ENCODE measurements around the gene FERMT1.
"Not testable (repeated sequence)": the region's sequence is repeated elsewhere in the genome, so short reads cannot be mapped to it uniquely, and the experiment has no call there.

The FERMT1 gene

DNA sequence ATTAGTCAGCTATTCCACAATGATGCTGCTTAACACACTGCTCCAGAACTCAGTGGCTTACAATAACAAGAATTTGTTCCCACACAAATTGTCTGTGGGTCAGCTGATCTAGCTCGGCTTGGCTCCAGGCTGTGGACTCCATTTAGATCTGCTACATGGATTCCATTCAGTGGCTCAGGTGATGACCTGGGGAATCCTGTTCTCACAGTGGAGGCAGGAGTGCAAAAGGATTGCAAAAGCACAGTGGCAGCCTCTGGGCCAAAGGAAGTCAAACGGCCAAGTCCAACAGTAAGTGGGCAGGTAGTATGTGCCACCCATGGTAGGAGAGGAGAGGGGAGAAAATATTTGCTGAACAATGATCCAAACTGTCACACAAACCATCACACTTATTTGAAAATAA, 53.2 kb downstream of the FERMT1 start:
- no peak for DNase-seq (ENCODE audit: low read depth in 2 of 2)

DNA sequence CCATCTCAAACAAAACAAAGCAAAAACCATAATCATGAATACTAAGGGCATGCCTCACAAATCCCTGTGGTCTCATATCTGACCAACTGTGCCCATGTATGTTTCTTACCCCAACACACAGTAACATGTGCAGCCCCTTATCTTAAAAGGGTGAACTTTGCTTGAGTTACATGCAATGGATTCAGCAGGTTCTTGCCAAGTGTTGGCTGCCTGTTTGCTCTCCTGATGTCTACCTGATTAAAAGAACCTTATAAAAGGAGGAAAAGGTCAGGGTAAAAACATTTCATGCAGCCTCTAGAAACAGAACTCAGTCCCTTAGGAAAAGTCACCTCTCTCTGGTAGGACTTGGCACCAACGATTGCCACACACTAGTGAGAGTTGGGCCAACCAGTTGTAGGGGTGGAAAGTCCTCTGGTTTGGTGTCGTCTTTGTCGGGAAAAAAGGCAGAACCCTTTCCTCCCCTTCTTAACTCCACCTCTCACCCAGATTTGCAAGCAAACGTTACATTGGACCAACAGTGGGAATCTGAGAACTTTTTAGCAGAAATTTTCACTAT, 55.0 kb downstream of the FERMT1 start:
- no peak for DNase-seq (ENCODE audit: low read depth in 2 of 2)

DNA sequence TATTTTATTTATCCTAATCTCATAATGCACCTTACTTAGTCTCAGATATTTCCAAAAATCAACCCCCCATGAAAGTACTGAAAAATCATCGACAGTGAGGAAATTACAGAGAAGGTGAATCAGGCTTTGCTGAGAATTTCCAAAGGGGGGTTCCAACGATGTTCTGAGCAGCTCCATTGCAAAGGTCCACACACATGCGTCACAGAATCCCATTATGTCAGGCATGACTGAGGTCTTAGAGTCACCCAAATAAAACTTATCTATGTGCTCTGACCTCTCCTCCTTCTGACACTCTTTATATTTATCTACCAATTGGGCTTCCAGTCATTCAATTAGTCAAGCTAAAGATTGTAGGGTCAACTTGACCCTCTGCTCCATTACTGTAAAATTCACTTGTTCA, 56.2 kb downstream of the FERMT1 start:
- no peak for DNase-seq (ENCODE audit: low read depth in 2 of 2)

DNA sequence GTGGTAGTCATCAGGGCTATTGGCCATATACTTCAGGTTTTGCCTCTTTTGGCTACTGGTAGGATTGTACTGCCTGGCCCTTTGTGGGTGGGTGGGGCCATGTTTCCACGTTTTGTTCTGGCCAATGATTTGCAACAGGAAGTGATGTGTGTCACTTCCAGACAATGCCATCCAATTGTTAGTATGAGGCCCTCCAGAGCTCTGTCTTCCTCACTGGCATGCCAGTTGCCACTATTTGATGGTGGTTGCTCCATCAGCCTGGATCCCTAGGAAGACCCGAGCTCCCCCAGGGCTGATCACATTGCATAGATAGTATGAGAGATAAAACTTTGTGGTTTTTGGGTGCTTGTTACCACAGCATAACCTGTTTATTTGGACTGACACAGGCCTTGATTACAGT, 61.3 kb downstream of the FERMT1 start:
- no peak for DNase-seq (ENCODE audit: low read depth in 2 of 2)

DNA sequence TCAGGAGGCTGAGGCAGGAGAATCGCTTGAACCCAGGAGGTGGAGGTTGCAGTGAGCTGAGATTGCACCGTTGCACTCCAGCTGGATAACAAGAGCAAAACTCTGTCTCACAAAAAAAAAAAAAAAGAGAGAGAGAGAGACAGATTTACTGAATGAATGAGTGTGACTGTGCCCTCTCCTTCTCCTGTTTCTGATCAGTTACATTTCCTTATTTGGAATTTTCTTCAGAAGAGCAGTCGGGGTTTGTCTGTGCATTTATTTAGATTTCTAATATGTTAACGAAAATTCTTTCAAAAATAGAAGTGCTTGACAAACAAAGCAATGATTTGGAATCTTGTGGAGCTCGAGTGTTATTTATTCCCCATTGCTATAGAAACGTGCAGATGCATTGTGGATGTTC, 62.6 kb downstream of the FERMT1 start:
- DNase-seq (ENCODE audit: low read depth in 2 of 2) = no peak

DNA sequence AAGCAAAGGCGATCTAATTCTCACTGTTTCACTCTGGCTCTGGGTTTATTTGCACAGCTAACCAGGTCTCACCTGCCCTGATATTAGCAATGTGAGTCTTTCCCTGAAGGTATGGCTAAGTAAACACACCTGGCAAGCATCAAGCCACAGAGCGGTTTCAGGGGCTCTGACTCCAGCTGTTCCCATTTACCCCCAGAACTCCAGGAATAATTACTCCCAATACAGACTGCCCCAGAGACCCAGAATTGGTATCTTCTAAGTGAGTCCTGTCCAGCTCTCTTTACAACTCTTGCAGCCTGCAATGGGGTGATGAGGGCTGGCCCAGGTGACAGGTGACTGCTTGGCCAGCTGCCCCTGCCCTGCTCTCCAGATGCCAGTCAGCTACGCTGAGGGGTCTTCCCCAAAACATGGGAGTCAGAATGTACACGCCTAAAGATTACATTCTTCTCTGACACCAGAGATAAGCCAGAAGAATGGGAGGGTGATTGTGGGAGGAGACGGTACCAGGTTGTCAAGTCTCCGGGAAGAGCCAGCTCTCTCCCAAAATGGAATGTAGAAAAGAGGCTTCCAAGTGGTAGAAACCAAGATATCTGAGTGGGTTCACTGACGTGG, 64.0 kb downstream of the FERMT1 start:
- no peak for DNase-seq (ENCODE audit: low read depth in 2 of 2)

DNA sequence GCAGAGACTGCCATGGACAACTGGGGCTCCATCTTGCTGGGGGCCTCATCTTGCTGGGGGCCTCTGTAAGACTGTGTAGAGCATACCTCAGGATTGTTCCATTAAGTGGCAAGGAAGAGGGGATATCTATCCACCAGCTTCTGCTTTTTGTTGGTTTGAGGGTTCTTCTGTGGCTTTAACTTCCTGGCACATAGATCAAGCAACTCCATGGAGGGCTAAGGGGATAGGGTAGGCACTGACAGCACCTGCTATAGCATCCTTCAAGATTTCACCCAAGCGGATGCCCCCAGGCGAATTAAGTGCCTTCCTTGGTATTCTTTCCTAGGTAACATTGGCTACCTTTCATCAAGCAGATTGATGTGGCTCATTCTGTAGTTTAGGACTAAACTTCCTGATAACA, 65.1 kb downstream of the FERMT1 start:
- no peak for DNase-seq (ENCODE audit: low read depth in 2 of 2)

DNA sequence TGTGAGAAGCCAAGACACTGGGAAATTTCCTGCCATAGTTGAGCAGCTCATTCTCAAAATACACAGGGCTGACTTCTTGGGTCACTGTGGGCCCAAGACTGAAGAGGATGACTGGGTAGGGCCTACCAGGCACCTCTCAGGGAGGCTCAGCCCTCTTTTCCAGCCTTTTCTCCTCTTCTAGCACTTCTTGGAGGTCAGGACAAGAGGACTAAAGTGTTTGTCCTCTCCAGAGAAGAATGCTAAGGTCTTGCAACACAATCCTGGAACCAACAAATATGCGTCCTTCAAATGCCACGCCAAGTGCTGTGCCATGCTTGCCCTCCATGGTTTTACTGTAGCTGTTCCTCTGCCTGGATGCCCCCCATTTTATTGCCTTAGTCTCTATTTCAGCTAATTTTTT, 65.7 kb downstream of the FERMT1 start:
- DNase-seq (ENCODE audit: low read depth in 2 of 2) = no peak

DNA sequence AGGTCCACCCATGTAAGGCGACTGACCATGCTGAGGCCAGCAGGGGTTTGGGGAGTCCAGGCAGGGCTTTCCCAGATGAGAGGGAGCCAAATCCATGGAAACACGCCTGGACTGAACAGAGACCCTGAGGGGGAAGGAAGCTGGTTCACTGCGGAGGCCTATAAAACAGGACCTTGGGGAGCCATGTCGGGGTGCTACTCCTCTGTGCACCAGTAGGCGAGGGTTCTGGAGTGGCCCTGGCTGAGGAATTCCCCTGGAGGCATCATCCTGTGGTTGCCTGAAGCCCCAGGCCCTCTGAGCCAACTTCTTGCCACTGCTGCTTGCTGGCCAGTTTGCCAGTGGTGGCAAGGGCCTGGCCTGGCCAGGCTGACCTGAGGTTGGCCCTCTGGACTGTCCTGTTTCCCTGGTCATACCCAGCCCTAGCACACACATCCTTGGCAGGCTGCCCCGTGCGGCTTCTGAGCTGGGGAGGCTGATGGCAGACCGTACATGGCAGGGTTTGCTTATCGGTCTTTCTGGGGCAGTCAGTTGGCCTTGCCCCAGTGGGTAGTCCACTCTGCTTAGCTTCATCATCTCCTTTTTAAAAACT, 66.8 kb downstream of the FERMT1 start:
- no peak for DNase-seq (ENCODE audit: low read depth in 2 of 2)

DNA sequence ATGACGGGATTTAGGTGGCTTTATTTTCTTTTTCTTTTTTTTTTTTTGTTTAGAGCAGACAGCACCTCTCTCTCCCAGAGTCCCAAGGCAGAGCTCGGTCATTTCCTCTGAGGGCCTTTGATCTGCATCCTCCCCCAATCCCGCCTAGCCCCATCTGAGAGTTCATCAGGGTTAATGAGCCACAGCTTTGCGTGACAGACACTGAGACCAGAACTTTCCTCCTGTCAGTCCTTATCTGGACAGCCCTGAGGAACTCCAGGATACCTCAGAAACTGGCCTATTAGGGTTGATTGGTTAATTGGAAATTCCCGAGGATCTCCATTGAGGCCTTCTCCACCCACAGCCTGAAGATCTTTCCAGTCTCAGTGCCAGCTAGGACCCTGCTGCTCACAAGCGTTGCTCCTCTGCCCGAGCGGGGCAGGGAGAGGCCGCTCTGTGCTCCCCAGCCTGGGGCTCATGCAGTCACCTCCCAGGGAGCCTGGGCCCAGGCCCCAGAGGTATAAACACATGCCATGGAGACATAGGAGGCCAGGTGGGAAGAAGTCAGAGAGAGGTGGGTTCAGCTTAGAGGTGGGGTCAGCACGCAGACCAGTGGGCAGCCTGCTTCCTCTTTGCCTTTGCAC, 67.6 kb downstream of the FERMT1 start:
- DNase-seq (ENCODE audit: low read depth in 2 of 2) = no peak

DNA sequence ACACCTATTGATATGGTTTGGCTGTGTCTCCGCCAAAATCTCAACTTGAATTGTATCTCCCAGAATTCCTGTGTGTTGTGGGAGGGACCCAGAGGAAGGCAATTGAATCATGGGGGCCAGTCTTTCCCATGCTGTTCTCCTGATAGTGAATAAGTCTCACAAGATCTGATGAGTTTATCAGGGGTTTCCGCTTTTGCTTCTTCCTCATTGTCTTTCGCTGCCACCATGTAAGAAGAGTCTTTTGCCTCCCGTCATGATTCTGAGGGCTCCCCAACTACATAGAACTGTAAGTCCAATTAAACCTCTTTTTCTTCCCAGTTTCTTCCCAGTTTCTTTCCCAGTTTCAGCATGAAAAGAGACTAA, 68.2 kb downstream of the FERMT1 start:
- DNase-seq (ENCODE audit: low read depth in 2 of 2) = not testable (repeated sequence)

DNA sequence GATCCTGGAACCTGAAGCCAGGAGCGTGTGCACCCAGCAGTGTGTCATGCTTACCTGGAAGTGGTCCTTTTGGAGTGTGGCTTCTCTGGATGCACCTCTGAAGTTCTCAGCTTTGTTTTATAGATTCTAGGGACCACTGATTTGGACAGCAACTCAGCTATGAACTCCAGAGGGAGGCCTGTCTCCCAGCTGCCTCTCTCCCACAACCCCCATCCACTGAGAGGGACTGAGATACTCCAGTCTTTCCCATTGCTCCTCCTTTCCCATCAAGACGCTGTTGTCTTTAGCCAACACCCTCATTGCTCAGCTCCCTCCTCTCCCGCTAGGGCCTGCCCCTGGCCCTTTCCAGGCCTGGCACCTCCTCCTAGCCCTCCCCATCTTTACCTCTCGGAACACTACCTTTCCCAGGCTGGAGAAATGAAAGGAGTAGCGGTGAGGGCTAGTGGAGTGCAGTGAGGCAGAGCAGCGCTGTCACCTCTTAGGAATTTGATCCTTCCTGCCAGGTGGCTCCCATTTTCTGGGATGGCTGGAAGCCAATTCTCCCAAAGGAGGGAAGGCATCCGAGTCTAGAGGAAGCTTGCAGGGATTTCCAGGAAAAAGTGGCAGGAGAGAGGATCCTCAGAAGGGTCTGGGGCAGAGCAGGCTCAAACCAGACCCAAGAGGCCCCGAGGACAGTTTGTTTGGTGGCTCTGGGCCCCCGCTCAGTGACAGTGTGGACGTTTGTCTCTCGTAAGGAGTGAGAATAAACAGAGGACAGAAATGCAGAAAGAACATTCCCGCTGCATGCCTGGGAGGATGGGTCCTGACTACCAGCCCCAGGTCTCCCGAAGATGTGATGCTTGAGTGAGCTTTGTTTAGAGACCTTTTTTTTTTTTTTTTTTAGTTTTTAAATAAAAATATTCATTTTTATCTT, 68.8 kb downstream of the FERMT1 start, which contains the start of gene LRRN4:
Gene LRRN4, minus strand, starts transcription at position 285 of the 913 bp plus-strand sequence. CDS start 1,261 bp downstream, outside the sequence.
- no peak for DNase-seq (ENCODE audit: low read depth in 2 of 2)

DNA sequence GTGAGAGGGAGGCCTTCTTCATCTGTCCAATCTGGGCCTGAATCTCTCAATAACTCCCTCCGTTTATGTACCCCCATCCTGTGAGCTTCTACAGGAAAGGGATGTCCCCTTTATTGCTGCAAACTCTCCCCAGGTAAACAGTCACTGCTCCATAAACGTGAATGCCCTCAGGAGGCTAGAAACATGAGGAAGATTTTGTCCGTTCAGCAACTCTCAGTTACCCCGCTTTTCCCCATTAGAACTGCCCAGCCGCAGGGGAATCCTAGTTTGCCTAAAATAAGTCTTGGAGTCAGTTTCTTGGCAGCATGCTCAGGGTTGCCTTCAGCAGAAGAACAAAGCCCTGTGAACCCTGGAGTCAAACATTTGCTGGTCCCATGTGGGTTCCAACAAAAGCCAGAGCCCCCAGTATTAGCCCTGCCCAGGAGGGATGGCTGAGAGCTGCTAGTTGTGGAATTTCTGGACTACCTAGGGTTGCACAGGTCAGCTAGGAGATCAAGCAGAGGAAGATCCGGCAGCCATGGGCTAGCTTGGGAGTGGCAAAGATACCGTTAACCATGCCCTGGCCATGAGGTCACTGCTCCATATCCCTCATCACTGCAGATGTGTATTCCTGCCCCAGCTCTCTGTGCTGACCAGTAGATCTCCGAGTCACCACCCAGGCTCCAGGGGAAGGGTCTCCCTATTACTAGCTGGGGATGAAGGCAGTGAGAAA, 69.6 kb downstream of the FERMT1 start:
- DNase-seq (ENCODE audit: low read depth in 2 of 2) = no peak

DNA sequence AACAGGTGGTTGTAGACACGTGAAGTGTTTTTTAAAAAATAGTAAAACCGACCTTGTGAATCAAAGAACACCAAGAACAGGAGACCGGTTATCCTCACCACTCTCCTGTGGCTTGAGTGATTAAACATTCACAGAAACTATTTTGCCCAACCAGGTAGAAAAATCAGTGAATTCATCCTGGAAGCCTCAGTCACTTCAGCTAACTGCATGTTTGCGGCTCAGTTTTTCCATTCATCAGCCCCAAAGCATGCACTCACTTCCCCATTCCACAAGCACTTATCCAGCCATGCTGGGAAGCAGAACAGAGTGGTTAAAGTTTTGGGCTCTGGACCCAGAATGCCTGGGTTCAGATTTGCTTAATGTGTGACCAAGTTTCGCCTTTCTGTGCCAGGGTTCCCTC, 71.3 kb downstream of the FERMT1 start:
- no peak for DNase-seq (ENCODE audit: low read depth in 2 of 2)

DNA sequence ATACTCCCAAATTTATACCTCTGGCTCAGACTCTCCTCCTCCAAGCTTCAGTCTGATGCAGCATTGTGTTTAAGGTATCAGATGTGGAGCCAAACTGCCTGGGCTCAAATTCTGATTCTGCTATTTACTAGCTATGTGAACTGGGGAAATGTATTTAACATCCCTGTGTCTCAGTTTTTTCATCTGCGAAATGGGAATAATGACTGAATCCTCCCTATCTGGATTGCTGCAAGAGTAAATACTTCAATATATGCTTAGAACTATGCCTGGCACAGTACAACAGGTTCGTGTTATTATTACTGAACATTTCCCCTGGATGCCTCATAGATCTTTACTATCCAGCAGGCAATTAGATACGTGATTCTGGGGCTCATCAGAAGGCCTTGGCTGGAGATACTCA, 74.4 kb downstream of the FERMT1 start:
- DNase-seq (ENCODE audit: low read depth in 2 of 2) = no peak

DNA sequence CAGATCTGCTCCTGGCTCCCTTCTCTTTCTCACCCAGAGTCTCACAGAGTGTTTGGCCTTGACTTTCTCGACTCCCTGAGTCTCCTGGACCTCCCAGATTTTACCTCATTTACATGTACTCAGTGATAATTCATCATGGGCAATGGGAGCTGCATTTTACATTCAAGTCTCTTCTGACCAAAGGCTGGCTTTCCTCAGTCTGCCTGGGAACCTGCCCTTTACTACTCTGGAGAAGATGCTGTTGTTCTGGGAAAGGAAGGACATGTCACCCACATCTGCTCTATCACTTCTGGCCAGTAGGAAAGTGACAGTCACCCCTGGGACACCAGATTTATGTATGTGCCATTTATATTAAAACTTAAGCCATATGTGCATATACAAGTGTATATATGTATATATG, 76.4 kb downstream of the FERMT1 start:
- DNase-seq (ENCODE audit: low read depth in 2 of 2) = no peak

DNA sequence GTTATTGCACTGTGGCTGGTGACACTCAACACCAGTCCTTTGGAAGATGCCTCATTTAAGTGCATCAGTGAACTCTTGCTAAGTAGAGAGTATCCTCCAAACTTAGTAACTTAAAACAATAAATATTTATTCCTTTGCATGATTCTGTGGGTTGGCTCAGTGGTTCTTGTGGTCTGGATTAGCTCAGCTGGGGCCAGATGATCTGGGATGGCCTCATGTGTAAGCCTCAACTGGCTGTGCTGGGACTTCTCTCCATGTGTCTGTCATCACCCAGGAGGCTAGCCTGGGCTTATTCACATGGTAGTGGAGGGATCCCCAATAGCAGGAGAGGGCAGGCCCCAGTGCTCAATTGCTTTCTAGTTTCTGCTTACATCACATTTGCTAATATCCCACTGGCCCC, 77.3 kb downstream of the FERMT1 start:
- DNase-seq (ENCODE audit: low read depth in 2 of 2) = no peak

DNA sequence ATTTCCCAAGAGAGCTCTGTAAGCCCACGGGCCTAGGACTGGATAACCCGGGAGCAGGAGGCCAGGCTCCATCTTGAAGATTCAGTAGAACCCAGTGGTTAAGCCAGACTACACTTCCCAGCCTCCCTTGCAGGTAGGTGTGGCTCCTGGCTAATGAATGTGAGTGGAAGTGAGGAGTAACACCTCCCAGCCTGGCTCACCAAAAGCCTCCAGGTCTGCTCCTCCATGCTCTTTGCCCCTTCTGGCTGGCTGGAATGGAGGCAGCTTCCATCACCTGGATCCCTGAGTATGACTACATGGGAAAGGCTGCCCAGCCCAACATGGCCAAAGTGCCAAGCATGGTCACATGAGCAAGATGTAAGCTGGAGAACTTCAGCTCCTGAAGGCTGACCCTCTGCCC, 78.7 kb downstream of the FERMT1 start:
- no peak for DNase-seq (ENCODE audit: low read depth in 2 of 2)

DNA sequence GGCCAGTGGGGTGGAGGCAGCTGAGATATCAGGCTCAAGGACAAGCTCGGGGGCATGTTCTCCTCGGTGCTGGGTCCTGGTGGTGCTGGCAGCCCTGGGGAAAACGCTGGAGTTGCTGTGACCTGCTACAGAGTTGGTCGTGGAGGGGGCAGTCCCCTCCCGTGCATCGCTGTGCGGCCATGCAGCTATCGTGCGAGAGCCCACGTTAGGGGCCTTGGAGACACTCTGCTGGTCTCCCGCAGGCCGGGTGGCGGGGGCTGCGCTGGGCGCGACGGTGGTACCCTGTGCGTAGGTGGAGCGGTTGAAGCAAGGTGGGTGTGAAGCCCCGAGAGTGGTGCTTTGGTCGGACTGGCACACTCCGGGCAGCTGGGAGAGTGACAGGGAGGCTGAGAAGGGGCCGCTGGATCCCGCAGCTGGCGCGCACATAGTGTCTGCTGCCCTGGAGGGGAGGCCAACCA, 81.0 kb downstream of the FERMT1 start:
- DNase-seq (ENCODE audit: low read depth in 2 of 2) = no peak

DNA sequence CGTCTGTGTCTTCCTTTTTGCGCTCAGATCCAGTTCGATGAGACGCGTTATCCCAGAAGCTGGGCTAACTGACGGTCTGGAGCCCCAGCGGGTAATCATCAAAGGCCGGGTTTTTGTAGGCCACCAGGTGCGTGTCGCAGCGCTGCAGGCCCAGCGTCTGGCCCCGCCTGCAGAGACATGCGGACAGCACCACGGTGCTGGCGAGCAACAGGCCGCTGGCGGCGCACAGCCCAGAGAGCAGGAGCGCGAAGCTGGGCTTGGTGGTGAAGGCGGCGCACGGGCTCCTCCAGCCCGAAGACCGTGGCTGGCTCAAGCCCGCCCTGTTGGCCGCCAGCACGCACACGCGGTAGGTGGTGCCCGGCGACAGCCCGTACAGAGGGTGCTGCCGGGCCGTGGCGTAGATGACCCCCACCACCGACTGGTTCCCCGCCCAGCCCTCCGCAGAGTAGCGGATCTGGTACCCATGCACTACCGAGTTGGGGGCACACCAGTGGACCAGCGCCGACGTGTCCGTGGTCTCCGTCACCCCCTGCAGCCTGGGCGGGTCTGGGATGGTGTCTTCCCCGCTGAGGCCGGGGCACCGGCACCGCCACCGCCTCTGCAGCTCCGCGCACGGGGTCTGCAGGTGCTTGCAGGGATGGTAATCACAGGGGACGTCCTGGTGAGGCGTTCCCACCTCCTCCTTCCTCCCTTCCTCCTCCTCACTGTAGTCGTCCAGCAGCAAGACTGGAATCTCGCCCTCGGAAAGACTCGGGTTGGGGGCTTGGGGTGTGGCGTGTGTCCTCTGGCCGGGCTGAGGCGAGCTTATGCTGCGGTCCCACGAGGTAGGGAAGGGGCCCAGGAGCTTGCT, 81.6 kb downstream of the FERMT1 start:
- DNase-seq (ENCODE audit: low read depth in 2 of 2) = no peak

DNA sequence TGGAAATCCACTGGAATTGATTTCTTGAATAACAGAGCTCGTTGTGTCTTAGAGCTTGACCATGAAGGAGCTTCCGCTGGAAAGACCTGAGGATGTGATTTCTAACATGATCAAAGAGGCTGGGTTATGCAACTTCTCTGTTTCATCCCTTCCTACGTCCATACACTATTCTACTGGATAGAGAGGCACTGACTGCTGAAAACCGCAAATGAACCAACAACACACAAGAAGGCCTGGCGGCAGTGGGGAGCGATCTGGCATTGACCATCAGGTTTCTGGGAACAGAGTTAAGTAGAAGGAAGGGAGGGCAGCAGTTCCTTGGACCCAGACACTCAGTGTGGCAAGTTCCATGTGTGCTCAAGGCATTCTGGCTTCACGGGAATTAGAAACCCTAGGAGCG, 82.3 kb downstream of the FERMT1 start:
- DNase-seq (ENCODE audit: low read depth in 2 of 2) = no peak
